ENCODE results near the gene RAPGEF3.

Gene RAPGEF3

DNA sequence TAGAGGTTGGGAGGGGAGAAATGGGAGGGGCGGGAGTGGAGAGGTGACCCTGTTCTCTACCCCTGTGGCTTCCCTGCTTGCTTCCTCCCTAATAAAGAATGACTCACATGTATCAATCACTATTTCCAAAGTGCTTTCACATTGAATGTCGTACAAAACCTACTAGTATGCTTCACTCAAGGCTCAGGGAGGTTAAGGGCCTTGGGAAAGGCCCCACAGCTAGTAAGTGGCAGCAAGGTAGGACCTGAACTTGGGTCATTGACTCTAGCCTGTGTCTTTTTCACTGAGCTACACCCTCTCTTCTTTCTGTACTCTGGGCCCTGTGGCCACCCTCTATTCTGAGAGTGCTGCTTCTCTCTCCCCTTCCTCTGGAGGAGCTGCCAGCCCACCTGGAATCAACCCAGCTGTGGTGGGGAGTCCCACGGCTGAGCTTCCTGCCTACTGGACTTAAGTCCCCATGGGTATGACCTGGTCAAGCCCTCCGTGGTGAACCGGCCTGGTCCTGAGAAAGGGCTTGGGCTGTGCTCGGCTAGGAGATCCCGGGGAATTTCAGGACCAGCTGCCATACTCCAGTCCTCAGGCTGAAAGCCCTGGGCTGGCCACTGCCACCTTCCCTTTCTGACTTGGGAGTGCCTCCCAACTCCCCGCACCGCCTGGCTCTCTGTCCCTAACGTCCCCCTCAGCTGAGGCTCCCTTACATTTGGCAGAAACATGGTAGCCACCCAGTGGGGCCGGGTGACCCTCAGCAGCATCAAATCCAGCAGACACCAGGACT lies 27.4 kb upstream of the RAPGEF3 start:
- Histone ChIP-seq H3K27me3 (ENCODE audit: insufficient read depth, poor library complexity, severe bottlenecking) (no peaks in the 10 kb centered on the region), H3K4me3 (replicated peaks; ENCODE audit: insufficient read depth, low read length) (no peak overlapping the region), H3K27ac (replicated peaks) (no peak overlapping the region)
- DNase-seq (ENCODE audit: low read depth in 1 of 2, low spot score in 1 of 2): no peak
- TF ChIP-seq POLR2AphosphoS5 (IDR thresholded peaks at IDR 0.05; ENCODE audit: low read depth) (no peak), SPI1 (IDR thresholded peaks at IDR 0.05; ENCODE audit: borderline replicate concordance, low read depth) (no peak), CTCF (IDR thresholded peaks at IDR 0.05; ENCODE audit: insufficient read depth, low read length) (no peak), REST (IDR thresholded peaks at IDR 0.05; ENCODE audit: insufficient replicate concordance, low read depth) (no peak), GABPA (IDR thresholded peaks at IDR 0.05; ENCODE audit: low read depth) (no peak)

DNA sequence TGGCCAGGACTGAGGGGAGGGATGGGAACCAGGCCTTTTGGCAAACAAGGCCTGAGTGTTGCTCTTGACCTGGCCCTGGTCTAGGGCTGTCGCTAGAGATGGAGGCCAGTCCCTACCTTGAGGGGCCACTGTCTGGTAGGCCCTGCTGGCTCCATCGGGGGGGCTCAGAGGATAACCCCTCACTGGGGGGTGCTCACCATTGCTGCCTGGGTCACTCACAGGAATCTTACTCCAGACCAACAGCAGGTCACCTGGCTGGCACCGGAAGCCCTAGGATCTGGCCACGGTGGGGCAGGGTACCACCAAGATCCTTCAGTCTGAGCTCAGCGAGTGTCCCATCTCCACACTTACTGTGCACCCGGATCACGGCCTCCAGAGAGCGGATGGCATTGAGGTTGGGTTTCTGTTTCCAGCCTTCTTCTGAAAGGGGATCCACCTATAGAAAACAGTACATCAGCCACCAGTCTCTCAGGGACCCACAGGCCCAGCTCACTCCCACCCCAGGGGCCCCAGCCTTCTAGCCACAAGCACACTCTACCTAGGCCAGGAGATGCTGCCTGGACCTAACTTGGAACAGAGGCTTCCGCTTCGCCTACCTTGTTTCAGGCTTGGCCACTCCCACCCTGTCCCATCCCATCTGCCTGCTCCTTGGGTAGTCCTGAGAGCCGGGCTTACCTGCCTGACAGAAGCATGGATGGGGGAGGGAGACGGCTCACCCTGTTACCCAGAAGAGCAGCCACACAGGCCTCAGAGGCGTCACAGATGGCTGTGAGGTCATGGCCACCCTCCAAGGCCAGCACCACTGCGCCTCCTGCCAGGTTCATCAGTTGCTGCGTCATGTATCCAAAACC lies 26.6 kb upstream of the RAPGEF3 start:
- no peak for TF ChIP-seq POLR2AphosphoS5 (IDR thresholded peaks at IDR 0.05; ENCODE audit: low read depth)
- no peak for TF ChIP-seq GABPA (IDR thresholded peaks at IDR 0.05; ENCODE audit: low read depth)
- no peak for TF ChIP-seq SPI1 (IDR thresholded peaks at IDR 0.05; ENCODE audit: borderline replicate concordance, low read depth)
- TF ChIP-seq REST (IDR thresholded peaks at IDR 0.05; ENCODE audit: insufficient replicate concordance, low read depth): no peak
- Histone ChIP-seq H3K27ac (replicated peaks) (no peak overlapping the region), H3K27me3 (ENCODE audit: insufficient read depth, poor library complexity, severe bottlenecking) (no peaks in the 10 kb centered on the region), H3K4me3 (replicated peaks; ENCODE audit: insufficient read depth, low read length) (no peak overlapping the region)
- no peak for DNase-seq (ENCODE audit: low read depth in 1 of 2, low spot score in 1 of 2)

DNA sequence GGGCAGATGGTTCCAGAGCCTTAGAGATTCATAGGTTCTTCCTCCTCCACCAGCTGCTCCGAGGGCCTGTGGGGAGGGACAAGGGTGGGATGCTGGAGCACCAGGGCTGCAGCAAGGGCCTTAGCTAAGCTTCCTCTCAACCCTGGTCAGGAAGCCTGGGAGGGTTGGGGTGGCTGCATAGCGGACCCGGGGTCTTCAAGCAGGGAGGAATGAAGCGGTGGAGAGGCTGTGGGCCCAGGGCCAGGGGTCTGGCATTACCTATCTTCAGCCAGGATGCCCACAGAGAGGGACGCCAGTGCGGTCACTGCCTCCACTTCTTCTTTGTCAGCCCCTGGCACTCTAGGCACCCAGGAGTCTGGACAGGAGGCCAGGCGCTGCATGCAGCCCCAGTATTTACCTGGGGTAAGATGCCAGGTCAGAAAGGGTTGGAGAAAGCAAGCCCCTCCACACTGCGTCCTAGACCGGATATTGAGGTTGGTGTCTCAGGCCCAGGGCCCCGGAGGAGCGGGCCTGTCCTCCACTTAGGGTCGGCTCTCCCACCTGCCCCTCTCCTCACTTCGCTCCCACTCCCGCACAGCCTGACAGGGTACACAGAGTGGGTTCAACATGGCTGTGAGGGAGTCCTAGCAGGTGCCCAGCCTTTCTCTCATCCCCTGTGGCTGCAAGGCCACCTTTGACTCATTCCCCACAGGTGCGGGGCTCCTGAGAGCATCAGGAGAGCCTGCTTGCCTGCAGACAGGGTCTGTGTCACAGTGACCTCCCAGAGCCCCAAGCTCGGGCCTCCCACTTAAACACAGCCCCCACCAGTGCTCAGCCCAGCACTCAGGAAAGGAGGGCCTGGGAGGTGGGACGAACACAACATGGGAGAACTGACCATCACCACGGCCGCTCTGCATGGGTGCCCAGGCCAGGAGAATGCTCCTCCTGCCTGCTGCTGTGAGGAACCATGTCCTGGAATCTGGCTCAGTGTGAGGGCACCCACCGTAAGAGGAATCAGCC lies 25.4 kb upstream of the RAPGEF3 start:
- DNase-seq (ENCODE audit: low read depth in 1 of 2, low spot score in 1 of 2): no peak
- H3K27ac ChIP-seq (replicated peaks): no peak overlapping the region
- no peaks in the 10 kb centered on the region for H3K27me3 ChIP-seq (ENCODE audit: insufficient read depth, poor library complexity, severe bottlenecking)
- no peak overlapping the region for H3K4me3 ChIP-seq (replicated peaks; ENCODE audit: insufficient read depth, low read length)
- TF ChIP-seq GABPA (IDR thresholded peaks at IDR 0.05; ENCODE audit: low read depth): no peak
- no peak for TF ChIP-seq POLR2AphosphoS5 (IDR thresholded peaks at IDR 0.05; ENCODE audit: low read depth)
- no peak for TF ChIP-seq CTCF (IDR thresholded peaks at IDR 0.05; ENCODE audit: insufficient read depth, low read length)
- TF ChIP-seq SPI1 (IDR thresholded peaks at IDR 0.05; ENCODE audit: borderline replicate concordance, low read depth): no peak
- TF ChIP-seq REST (IDR thresholded peaks at IDR 0.05; ENCODE audit: insufficient replicate concordance, low read depth): no peak

Data from HL-60 (cell line).